Measurements from ENCODE around the gene THUMPD2.

- TF ChIP-seq, protein P1, sequence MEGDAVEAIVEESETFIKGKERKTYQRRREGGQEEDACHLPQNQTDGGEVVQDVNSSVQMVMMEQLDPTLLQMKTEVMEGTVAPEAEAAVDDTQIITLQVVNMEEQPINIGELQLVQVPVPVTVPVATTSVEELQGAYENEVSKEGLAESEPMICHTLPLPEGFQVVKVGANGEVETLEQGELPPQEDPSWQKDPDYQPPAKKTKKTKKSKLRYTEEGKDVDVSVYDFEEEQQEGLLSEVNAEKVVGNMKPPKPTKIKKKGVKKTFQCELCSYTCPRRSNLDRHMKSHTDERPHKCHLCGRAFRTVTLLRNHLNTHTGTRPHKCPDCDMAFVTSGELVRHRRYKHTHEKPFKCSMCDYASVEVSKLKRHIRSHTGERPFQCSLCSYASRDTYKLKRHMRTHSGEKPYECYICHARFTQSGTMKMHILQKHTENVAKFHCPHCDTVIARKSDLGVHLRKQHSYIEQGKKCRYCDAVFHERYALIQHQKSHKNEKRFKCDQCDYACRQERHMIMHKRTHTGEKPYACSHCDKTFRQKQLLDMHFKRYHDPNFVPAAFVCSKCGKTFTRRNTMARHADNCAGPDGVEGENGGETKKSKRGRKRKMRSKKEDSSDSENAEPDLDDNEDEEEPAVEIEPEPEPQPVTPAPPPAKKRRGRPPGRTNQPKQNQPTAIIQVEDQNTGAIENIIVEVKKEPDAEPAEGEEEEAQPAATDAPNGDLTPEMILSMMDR (IDR thresholded peaks at IDR 0.05) = no peak
- TF ChIP-seq GTF2I (CRISPR knock-in tag; conservative IDR thresholded peaks at IDR 0.05) (no peak), ZSCAN18 (CRISPR knock-in tag; IDR thresholded peaks at IDR 0.05) (no peak), STAT6 (CRISPR knock-in tag; conservative IDR thresholded peaks at IDR 0.05; ENCODE audit: low read depth) (no peak), FOXK1 (CRISPR knock-in tag; IDR thresholded peaks at IDR 0.05) (no peak), MYBL2 (CRISPR knock-in tag; IDR thresholded peaks at IDR 0.05) (no peak), NFE2L1 (CRISPR knock-in tag; IDR thresholded peaks at IDR 0.05) (no peak), FOXJ3 (CRISPR knock-in tag; IDR thresholded peaks at IDR 0.05; ENCODE audit: borderline replicate concordance) (no peak), NR3C1 (CRISPR knock-in tag; conservative IDR thresholded peaks at IDR 0.05; ENCODE audit: low read depth) (no peak)
- TF ChIP-seq, protein P2, sequence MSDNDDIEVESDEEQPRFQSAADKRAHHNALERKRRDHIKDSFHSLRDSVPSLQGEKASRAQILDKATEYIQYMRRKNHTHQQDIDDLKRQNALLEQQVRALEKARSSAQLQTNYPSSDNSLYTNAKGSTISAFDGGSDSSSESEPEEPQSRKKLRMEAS (CRISPR knock-in tag; IDR thresholded peaks at IDR 0.05) = no peak
Measured at GRCh38 chr2:39734445-39734844, 44.6 kb downstream of the THUMPD2 start.
